K562 (cell line): ENCODE data around the gene C1QTNF5. TPM values are rescaled to one million over a fixed set of nuclear protein-coding genes. Genes with fewer than 3 reads are reported as not detected.
A peak's percentile ranks its signal among the peaks of the same experiment; 100 is the strongest.

Source experiments
- ATAC-seq: fragments of 200-7000 bp; cut with Tn5 transposase; 3 replicates; pipeline ENCODE4 v1.9.1; 2020; ENCODE audit warnings: moderate library complexity
- BruUV-seq: library from RNA; stranded (reverse); fragments of 400-500 nt; replicated peaks from 2 replicates; lab custom pipeline; 2021; lab: Mats Ljungman, UMichigan
- CTCF ChIA-PET: fragments of 300-600 bp; formaldehyde crosslinking; extraction: SDS; loops from one replicate; lab custom pipeline; 2021; ENCODE audit warnings: low intra/inter-chr PET ratio; lab: Yijun Ruan, JAX
- POLR2A ChIA-PET: fragments of 300-600, 350-650 bp; sonication (Branson Sonifier 250); formaldehyde crosslinking; extraction: SDS; loops from one replicate; lab custom pipeline; 2021; ENCODE audit warnings: antibody characterized with exemption, inconsistent platforms; lab: Yijun Ruan, JAX
- DNase-seq, 4 experiments: peaks; one replicate each; pipeline versions ENCODE4 v3.0.0 to v3.0.0-alpha.2; 2011 to 2018; ENCODE audit warnings: low spot score in 3 of 4, mixed read lengths in 3 of 4; ENCODE audit errors: extremely low read depth in 1 of 4
- FAIRE-seq: peaks from 2 replicates; lab custom pipeline; 2011; peaks lifted over from hg19 to GRCh38; lab: Jason Lieb, UNC
- H2AFZ ChIP-seq: 2 replicates; pipeline ENCODE4 v1.6.0; 2011; ENCODE audit warnings: low read depth, low read length, control low read depth, inconsistent platforms
- H3K27ac ChIP-seq: fragments of 200-600 bp; 3 replicates; pipeline ENCODE4 v1.8.0; 2011; ENCODE audit warnings: low read depth, mild to moderate bottlenecking, control low read depth, inconsistent platforms, low read length, moderate library complexity, mixed read lengths; ENCODE audit errors: extremely low read depth
- H3K27me3 ChIP-seq, 2 experiments: fragments of 300-600 bp in 1 of 2; 2 replicates in 1 of 2; 3 replicates in 1 of 2; pipeline versions ENCODE4 v1.6.0 to v1.8.0; 2011; ENCODE audit warnings: inconsistent platforms in 2 of 2, low read length in 2 of 2, mild to moderate bottlenecking in 1 of 2, mixed read lengths in 1 of 2, moderate library complexity in 1 of 2; ENCODE audit not compliant: control insufficient read depth in 2 of 2, insufficient read depth in 2 of 2
- H3K36me3 ChIP-seq: fragments of 300-600 bp; 3 replicates; pipeline ENCODE4 v1.8.0; 2011; ENCODE audit warnings: mild to moderate bottlenecking, low read length, inconsistent platforms; ENCODE audit not compliant: control insufficient read depth, insufficient read depth
- H3K4me1 ChIP-seq, 2 experiments: fragments of 200-600 bp in 1 of 2; replicated peaks in 1 of 2; 2 replicates in 1 of 2; 3 replicates in 1 of 2; pipeline versions ENCODE4 v1.5.1 to v1.8.0; 2011; ENCODE audit warnings: inconsistent platforms in 2 of 2, low read length in 2 of 2, mild to moderate bottlenecking in 1 of 2, mixed read lengths in 1 of 2, moderate library complexity in 1 of 2; ENCODE audit not compliant: control insufficient read depth in 2 of 2, insufficient read depth in 2 of 2
- H3K4me2 ChIP-seq: 2 replicates; pipeline ENCODE4 v1.6.1; 2011; ENCODE audit warnings: low read length, control low read depth, inconsistent platforms, mixed read lengths; ENCODE audit not compliant: insufficient read depth
- H3K4me3 ChIP-seq: fragments of 200-600 bp; sonication (generic), shearing (Covaris generic); 2 replicates; pipeline ENCODE4 v1.5.1; 2016; ENCODE audit warnings: control low read depth, inconsistent platforms
- H3K79me2 ChIP-seq: fragments of 200-600 bp; 3 replicates; pipeline ENCODE4 v1.8.0; 2011; ENCODE audit warnings: low read length, inconsistent platforms; ENCODE audit not compliant: control insufficient read depth, insufficient read depth
- H3K9ac ChIP-seq, 2 experiments: 2 replicates each; pipeline versions ENCODE4 v1.6.0 to v1.6.1; 2011; ENCODE audit warnings: low read depth in 2 of 2, low read length in 2 of 2, control low read depth in 1 of 2, inconsistent platforms in 1 of 2, mild to moderate bottlenecking in 1 of 2, mixed read lengths in 1 of 2; ENCODE audit not compliant: insufficient read depth in 1 of 2
- H3K9me1 ChIP-seq: one replicate; pipeline ENCODE4 v1.6.0; 2011; ENCODE audit warnings: inconsistent platforms, mild to moderate bottlenecking, low read length, moderate library complexity; ENCODE audit not compliant: control insufficient read depth, insufficient read depth
- H3K9me3 ChIP-seq: replicated peaks from 2 replicates; pipeline ENCODE4 v1.5.1; 2011; ENCODE audit warnings: low read depth, low read length, inconsistent platforms; ENCODE audit not compliant: control insufficient read depth, insufficient read depth
- H4K20me1 ChIP-seq: replicated peaks from 2 replicates; pipeline ENCODE4 v1.6.1; 2011; ENCODE audit warnings: low read length, inconsistent platforms, mixed read lengths; ENCODE audit not compliant: control insufficient read depth, insufficient read depth
- SUPT5H ChIP-seq: fragments of 450-650 bp; IDR thresholded peaks from 2 replicates; pipeline ENCODE4 v1.6.1; 2016
- TRIM24 ChIP-seq, 2 experiments: fragments of 450-650 bp; IDR thresholded peaks; 2 replicates each; pipeline ENCODE4 v1.6.1; 2016
- WGBS: fragments of 100-300 bp; shearing (Covaris generic); methylation state at CpG from one replicate; pipeline ENCODE4 v1.1.6; 2016; ENCODE audit warnings: low coverage, mixed read lengths; ENCODE audit not compliant: insufficient coverage; ENCODE audit errors: missing lambda C conversion rate; 5-methylcytosine and 5-hydroxymethylcytosine counted together
- in situ Hi-C: fragments of 300-500 bp; cut with MboI; formaldehyde crosslinking; loops from 4 replicates; pipeline ENCODE4 v1.15.0; 2018; ENCODE audit warnings: inconsistent platforms, mixed read lengths
- intact Hi-C: fragments of 100-400 bp; cut with micrococcal nuclease; formaldehyde crosslinking; loops from 2 replicates; pipeline ENCODE4 v1.14.2; 2022
- polyA plus RNA-seq, 8 experiments: library from polyadenylated mRNA; depleted of rRNA in 4 of 8; stranded (reverse) in 5 of 8; unstranded in 3 of 8; fragments of >200 nt; fragmentation: Nextera tagmentation in 2 of 8; fragmentation: Illumina TruSeq in 1 of 8; extraction: Ambion mirVana in 2 of 8; extraction: Trizol in 1 of 8; gene quantifications; 2 replicates each; pipeline versions ENCODE4 v1.2.1 to v1.2.3, GENCODE V29; 2011 to 2014; ENCODE audit warnings: inconsistent platforms in 1 of 8, missing spikeins in 1 of 8
- total RNA-seq, 7 experiments: library from RNA; depleted of rRNA in 6 of 7; stranded (reverse); fragments of >200 nt in 6 of 7; fragmentation: Illumina TruSeq in 2 of 7; extraction: Trizol in 2 of 7; gene quantifications; 2 replicates each; pipeline versions ENCODE4 v1.2.1 to v1.2.3, GENCODE V29; 2011 to 2021; ENCODE audit warnings: low replicate concordance in 1 of 7
- TF ChIP-seq, protein P1 (sequence below), 3 experiments: IDR thresholded peaks in 2 of 3; conservative IDR thresholded peaks in 1 of 3; 2 replicates each; pipeline ENCODE4 v1.5.1; 2011 to 2012; ENCODE audit warnings: low read length in 3 of 3, mild to moderate bottlenecking in 3 of 3, control low read depth in 2 of 3, improper control_type of control experiment in 1 of 3, inconsistent platforms in 1 of 3, low read depth in 1 of 3, mixed read lengths in 1 of 3, moderate library complexity in 1 of 3; ENCODE audit not compliant: insufficient read depth in 2 of 3
- TF ChIP-seq, protein P2 (sequence below), 2 experiments: fragments of 450-650 bp; formaldehyde crosslinking in 1 of 2; IDR thresholded peaks; 2 replicates each; pipeline versions ENCODE4 v1.4.0 to v1.6.1; 2014 to 2020; ENCODE audit warnings: mild to moderate bottlenecking in 2 of 2, borderline replicate concordance in 1 of 2, low read depth in 1 of 2
- TF ChIP-seq, protein P3 (sequence below): fragments of 450-650 bp; IDR thresholded peaks from 2 replicates; pipeline ENCODE4 v1.6.1; 2018; ENCODE audit not compliant: partially characterized antibody

C1QTNF5 gene
- total and polyA plus RNA-seq, 9 of the 15 experiments (the other 6 are each of a cell fraction or from before 2014, with no cell fraction given), result 0.07 to 0.76 (median 0.24) TPM; not detected in 1

DNA sequence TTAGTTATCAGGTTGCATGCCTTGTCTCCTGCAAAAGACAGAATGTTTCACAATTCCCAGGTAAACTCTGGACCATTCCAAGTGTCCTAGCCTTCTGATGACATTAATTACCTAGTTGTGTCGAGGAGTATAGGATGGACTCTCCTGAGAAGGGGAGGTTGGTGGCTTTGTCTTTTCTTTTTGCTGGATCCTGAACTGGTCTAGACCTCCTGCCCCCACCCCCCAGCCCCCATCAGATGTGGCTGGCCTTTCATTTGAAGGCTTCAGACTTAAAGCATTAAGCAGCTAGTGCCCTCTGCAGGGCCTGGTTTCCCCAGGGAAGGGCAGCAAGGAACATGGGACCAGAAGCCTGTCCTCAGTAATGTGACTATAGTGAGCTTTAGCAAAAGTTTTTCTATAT lies 33.5 kb downstream of the C1QTNF5 start:
- Histone ChIP-seq H3K9me3 (no peaks in the 10 kb centered on the region), H3K27ac (no peak overlapping the region), H3K9ac (no peak overlapping the region), H3K27me3 (no peaks in the 10 kb centered on the region), H3K4me3 (no peak overlapping the region), H3K4me2 (no peak overlapping the region), H4K20me1 (no peaks in the 10 kb centered on the region), H3K9me1 (no peaks in the 10 kb centered on the region), H3K4me1 (peaks cover 0 to 8% of the 10 kb centered on the region in 2 experiments; a peak in 2 of 5 replicates), H2AFZ (no peak overlapping the region), H3K79me2 (no peaks in the 10 kb centered on the region), H3K36me3 (peaks cover 76% of the 10 kb centered on the region)
- TF ChIP-seq, protein P1, sequence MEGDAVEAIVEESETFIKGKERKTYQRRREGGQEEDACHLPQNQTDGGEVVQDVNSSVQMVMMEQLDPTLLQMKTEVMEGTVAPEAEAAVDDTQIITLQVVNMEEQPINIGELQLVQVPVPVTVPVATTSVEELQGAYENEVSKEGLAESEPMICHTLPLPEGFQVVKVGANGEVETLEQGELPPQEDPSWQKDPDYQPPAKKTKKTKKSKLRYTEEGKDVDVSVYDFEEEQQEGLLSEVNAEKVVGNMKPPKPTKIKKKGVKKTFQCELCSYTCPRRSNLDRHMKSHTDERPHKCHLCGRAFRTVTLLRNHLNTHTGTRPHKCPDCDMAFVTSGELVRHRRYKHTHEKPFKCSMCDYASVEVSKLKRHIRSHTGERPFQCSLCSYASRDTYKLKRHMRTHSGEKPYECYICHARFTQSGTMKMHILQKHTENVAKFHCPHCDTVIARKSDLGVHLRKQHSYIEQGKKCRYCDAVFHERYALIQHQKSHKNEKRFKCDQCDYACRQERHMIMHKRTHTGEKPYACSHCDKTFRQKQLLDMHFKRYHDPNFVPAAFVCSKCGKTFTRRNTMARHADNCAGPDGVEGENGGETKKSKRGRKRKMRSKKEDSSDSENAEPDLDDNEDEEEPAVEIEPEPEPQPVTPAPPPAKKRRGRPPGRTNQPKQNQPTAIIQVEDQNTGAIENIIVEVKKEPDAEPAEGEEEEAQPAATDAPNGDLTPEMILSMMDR (IDR thresholded peaks at IDR 0.05 in 2 of 3, conservative IDR thresholded peaks at IDR 0.05 in 1 of 3; ENCODE audit: insufficient read depth in 2 of 3, low read depth in 1 of 3, low read length in 3 of 3), result peak; percentile 25 to 46 (median 31); a peak in 4 of 6 replicates
- TF ChIP-seq SUPT5H, result 0 out of 2 replicates have a peak, but pooled peaks have one; percentile 20
- no peak for TF ChIP-seq TRIM24 (IDR thresholded peaks at IDR 0.05)
- TF ChIP-seq, protein P2, sequence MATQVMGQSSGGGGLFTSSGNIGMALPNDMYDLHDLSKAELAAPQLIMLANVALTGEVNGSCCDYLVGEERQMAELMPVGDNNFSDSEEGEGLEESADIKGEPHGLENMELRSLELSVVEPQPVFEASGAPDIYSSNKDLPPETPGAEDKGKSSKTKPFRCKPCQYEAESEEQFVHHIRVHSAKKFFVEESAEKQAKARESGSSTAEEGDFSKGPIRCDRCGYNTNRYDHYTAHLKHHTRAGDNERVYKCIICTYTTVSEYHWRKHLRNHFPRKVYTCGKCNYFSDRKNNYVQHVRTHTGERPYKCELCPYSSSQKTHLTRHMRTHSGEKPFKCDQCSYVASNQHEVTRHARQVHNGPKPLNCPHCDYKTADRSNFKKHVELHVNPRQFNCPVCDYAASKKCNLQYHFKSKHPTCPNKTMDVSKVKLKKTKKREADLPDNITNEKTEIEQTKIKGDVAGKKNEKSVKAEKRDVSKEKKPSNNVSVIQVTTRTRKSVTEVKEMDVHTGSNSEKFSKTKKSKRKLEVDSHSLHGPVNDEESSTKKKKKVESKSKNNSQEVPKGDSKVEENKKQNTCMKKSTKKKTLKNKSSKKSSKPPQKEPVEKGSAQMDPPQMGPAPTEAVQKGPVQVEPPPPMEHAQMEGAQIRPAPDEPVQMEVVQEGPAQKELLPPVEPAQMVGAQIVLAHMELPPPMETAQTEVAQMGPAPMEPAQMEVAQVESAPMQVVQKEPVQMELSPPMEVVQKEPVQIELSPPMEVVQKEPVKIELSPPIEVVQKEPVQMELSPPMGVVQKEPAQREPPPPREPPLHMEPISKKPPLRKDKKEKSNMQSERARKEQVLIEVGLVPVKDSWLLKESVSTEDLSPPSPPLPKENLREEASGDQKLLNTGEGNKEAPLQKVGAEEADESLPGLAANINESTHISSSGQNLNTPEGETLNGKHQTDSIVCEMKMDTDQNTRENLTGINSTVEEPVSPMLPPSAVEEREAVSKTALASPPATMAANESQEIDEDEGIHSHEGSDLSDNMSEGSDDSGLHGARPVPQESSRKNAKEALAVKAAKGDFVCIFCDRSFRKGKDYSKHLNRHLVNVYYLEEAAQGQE (IDR thresholded peaks at IDR 0.05; ENCODE audit: borderline replicate concordance), result 0 out of 2 replicates have a peak, but pooled peaks have one; percentile 12
- TF ChIP-seq, protein P2 (CRISPR knock-in tag; IDR thresholded peaks at IDR 0.05; ENCODE audit: low read depth), result no peak
- TF ChIP-seq, protein P3, sequence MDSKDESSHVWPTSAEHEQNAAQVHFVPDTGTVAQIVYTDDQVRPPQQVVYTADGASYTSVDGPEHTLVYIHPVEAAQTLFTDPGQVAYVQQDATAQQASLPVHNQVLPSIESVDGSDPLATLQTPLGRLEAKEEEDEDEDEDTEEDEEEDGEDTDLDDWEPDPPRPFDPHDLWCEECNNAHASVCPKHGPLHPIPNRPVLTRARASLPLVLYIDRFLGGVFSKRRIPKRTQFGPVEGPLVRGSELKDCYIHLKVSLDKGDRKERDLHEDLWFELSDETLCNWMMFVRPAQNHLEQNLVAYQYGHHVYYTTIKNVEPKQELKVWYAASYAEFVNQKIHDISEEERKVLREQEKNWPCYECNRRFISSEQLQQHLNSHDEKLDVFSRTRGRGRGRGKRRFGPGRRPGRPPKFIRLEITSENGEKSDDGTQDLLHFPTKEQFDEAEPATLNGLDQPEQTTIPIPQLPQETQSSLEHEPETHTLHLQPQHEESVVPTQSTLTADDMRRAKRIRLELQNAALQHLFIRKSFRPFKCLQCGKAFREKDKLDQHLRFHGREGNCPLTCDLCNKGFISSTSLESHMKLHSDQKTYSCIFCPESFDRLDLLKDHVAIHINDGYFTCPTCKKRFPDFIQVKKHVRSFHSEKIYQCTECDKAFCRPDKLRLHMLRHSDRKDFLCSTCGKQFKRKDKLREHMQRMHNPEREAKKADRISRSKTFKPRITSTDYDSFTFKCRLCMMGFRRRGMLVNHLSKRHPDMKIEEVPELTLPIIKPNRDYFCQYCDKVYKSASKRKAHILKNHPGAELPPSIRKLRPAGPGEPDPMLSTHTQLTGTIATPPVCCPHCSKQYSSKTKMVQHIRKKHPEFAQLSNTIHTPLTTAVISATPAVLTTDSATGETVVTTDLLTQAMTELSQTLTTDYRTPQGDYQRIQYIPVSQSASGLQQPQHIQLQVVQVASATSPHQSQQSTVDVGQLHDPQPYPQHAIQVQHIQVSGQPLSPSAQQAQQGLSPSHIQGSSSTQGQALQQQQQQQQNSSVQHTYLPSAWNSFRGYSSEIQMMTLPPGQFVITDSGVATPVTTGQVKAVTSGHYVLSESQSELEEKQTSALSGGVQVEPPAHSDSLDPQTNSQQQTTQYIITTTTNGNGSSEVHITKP, result peak; percentile 50
- in situ Hi-C loops (no loop called here), intact Hi-C loops (no loop called here)
- ATAC-seq (peak; percentile 71), FAIRE-seq (peak; percentile 32), DNase-seq (peak in 1 of 4 experiments; percentile 42)
- ChIA-PET CTCF (interaction anchor here (0.6 kb wide), 1 partner anchor 211 kb away, joined by 3 read pairs; no protein-coding TSS in a partner anchor), POLR2A (interaction anchor here (0.8 to 2.5 kb wide), 5 partner anchors 9 to 18 kb away, joined by 3 to 14 read pairs (median 4); partner anchors contain the start of gene MCAM)
- WGBS, result 33% methylated on average over 1 of the region's 1 CpG
- no TSS peak for BruUV-seq
